Thyroid gland (tissue), 4 donors: Measurements from ENCODE around the gene MSN.

ENCODE experiments used
- POLR2A ChIP-seq, 2 donors: fragments of 450-650 bp; IDR thresholded peaks; one replicate each; pipeline ENCODE4 v1.6.1; 2017; ENCODE audit warnings: antibody characterized with exemption in 2 of 2, mild to moderate bottlenecking in 2 of 2, moderate library complexity in 1 of 2
- TF ChIP-seq, protein P1 (sequence below), 6 experiments: fragments of 200-600 bp in 3 of 6; fragments of 450-650 bp in 3 of 6; sonication (generic) in 3 of 6; IDR thresholded peaks; one replicate each; pipeline ENCODE4 v1.5.1; 2016 to 2019; ENCODE audit warnings: antibody characterized with exemption in 6 of 6, mild to moderate bottlenecking in 2 of 6, inconsistent platforms in 1 of 6, moderate library complexity in 1 of 6

DNA sequence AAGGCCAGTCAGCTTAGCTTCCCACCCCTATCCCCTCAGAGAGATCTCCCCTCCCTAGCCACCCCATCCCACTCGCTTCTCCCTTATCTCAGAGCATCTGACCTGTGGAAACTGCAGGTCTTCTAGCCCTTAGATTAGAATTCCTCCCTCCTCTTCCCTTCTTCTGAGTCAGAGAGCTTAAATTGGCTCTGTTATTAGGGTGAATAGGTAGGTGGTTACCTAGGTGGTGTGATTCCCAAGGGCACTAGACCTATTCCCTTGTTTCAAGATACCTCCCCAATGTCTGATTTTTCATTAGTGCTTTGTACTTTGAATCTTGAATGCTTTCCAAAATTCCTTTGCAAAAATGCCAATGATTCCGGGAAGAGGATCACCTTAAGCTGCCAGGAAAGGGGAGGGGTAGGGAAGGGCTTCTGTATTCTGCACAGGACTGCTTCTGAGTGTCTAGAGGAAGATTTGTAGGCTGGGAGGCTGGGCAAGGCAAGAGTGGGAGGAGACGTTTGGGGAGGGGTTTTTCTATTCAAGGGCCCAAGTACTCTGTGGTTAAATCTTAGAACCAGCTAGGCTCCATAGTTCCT, 24.5 kb upstream of the MSN start:
- TF ChIP-seq, protein P1, sequence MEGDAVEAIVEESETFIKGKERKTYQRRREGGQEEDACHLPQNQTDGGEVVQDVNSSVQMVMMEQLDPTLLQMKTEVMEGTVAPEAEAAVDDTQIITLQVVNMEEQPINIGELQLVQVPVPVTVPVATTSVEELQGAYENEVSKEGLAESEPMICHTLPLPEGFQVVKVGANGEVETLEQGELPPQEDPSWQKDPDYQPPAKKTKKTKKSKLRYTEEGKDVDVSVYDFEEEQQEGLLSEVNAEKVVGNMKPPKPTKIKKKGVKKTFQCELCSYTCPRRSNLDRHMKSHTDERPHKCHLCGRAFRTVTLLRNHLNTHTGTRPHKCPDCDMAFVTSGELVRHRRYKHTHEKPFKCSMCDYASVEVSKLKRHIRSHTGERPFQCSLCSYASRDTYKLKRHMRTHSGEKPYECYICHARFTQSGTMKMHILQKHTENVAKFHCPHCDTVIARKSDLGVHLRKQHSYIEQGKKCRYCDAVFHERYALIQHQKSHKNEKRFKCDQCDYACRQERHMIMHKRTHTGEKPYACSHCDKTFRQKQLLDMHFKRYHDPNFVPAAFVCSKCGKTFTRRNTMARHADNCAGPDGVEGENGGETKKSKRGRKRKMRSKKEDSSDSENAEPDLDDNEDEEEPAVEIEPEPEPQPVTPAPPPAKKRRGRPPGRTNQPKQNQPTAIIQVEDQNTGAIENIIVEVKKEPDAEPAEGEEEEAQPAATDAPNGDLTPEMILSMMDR (IDR thresholded peaks at IDR 0.05): no peak
- no peak for TF ChIP-seq POLR2A (IDR thresholded peaks at IDR 0.05)
